ENCODE measurements around the gene CDC20.

CDC20 gene

DNA sequence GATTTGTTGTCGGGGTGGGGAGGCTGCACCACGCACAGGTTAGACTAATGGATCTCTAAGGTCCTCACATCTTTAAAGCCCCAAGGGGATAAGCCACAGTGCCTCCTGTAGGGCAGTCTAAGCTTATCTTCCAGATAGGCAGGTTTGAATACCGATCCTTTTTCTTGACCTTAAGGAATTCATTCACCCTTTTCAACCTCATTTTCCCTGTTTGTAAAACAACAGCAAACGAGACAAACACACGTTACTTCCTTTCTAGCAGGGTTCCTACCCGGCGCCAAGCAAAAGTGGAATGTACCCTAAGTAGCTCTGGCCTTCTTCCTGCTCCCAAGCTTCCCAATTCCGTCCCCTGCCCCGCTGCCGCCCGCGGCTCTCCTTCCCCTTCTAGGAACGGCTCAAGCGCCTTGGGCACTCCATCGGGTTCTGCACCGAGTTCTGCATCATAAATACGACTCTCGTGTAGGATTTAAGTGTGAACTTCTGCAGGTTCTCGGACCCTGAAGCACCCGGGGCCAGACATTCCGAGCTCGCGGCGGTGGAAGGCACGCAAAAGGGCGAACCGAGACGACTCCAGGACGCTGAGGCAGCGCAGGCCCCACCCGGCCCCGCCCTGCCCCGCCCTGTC, 548 bp upstream of the CDC20 start:
- no peaks in the 10 kb centered on the region for H4K20me1 ChIP-seq (ENCODE audit: insufficient read depth, low read length)
- H3K27ac ChIP-seq (ENCODE audit: low read depth, low read length, poor library complexity, severe bottlenecking): peak overlapping the region; percentile 31
- H3K79me2 ChIP-seq (ENCODE audit: insufficient read depth, low read length): peaks cover 9% of the 10 kb centered on the region
- peak overlapping the region; percentile 88 for H3K9ac ChIP-seq (ENCODE audit: low read length)
- H3K4me1 ChIP-seq (ENCODE audit: insufficient read depth, low read length, severe bottlenecking): peaks cover 31% of the 10 kb centered on the region
- peak overlapping the region; percentile 85 for H3K4me2 ChIP-seq (ENCODE audit: low read length)
- H3K27me3 ChIP-seq (ENCODE audit: insufficient read depth, low read length): no peaks in the 10 kb centered on the region
- peaks cover 43% of the 10 kb centered on the region for H3K36me3 ChIP-seq (ENCODE audit: insufficient read depth, low read length)
- H2AFZ ChIP-seq (ENCODE audit: low read length): no peak overlapping the region
- peak overlapping the region; percentile 84 for H3K4me3 ChIP-seq (ENCODE audit: low read depth, low read length, poor library complexity, severe bottlenecking)
- TF ChIP-seq, protein P1, sequence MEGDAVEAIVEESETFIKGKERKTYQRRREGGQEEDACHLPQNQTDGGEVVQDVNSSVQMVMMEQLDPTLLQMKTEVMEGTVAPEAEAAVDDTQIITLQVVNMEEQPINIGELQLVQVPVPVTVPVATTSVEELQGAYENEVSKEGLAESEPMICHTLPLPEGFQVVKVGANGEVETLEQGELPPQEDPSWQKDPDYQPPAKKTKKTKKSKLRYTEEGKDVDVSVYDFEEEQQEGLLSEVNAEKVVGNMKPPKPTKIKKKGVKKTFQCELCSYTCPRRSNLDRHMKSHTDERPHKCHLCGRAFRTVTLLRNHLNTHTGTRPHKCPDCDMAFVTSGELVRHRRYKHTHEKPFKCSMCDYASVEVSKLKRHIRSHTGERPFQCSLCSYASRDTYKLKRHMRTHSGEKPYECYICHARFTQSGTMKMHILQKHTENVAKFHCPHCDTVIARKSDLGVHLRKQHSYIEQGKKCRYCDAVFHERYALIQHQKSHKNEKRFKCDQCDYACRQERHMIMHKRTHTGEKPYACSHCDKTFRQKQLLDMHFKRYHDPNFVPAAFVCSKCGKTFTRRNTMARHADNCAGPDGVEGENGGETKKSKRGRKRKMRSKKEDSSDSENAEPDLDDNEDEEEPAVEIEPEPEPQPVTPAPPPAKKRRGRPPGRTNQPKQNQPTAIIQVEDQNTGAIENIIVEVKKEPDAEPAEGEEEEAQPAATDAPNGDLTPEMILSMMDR (IDR thresholded peaks at IDR 0.05; ENCODE audit: low read length): peak; percentile 37; the same call in 1 of the 2 replicates
- no peak for TF ChIP-seq EZH2 (IDR thresholded peaks at IDR 0.05; ENCODE audit: borderline replicate concordance, low read length)
- H3K9me3 ChIP-seq (ENCODE audit: low read length): no peaks in the 10 kb centered on the region
- H3F3A ChIP-seq (ENCODE audit: insufficient read depth, low read length): peaks cover 4% of the 10 kb centered on the region; the same call in 1 of the 2 replicates
- no peaks in the 10 kb centered on the region for H3K9me2 ChIP-seq (ENCODE audit: low read depth, low read length)

DNA sequence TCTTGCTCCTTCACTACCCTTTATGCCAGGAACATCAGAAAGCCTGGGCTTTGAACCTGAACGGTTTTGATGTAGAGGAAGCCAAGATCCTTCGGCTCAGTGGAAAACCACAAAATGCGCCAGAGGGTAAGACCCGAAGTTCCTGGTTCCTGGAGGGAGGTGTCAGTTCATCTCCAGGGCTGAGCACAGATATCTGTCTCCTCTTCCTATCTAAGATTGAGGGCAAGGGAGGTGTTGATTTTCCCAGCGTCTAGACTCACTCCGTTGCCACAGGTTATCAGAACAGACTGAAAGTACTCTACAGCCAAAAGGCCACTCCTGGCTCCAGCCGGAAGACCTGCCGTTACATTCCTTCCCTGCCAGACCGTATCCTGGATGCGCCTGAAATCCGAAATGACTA, 915 bp downstream of the CDC20 start:
- H4K20me1 ChIP-seq (ENCODE audit: insufficient read depth, low read length): no peaks in the 10 kb centered on the region
- TF ChIP-seq, protein P1 (IDR thresholded peaks at IDR 0.05; ENCODE audit: low read length): no peak
- TF ChIP-seq EZH2 (IDR thresholded peaks at IDR 0.05; ENCODE audit: borderline replicate concordance, low read length): no peak
- no peaks in the 10 kb centered on the region for H3K9me3 ChIP-seq (ENCODE audit: low read length)
- H2AFZ ChIP-seq (ENCODE audit: low read length): no peak overlapping the region
- H3K27ac ChIP-seq (ENCODE audit: low read depth, low read length, poor library complexity, severe bottlenecking): peak overlapping the region; percentile 71
- peaks cover 31% of the 10 kb centered on the region for H3K4me1 ChIP-seq (ENCODE audit: insufficient read depth, low read length, severe bottlenecking)
- no peaks in the 10 kb centered on the region for H3K27me3 ChIP-seq (ENCODE audit: insufficient read depth, low read length)
- H3F3A ChIP-seq (ENCODE audit: insufficient read depth, low read length): peaks cover 4% of the 10 kb centered on the region; the same call in 1 of the 2 replicates
- H3K79me2 ChIP-seq (ENCODE audit: insufficient read depth, low read length): peaks cover 9% of the 10 kb centered on the region
- H3K9ac ChIP-seq (ENCODE audit: low read length): peak overlapping the region; percentile 90
- peak overlapping the region; percentile 91 for H3K4me2 ChIP-seq (ENCODE audit: low read length)
- H3K4me3 ChIP-seq (ENCODE audit: low read depth, low read length, poor library complexity, severe bottlenecking): peak overlapping the region; percentile 84
- peaks cover 57% of the 10 kb centered on the region for H3K36me3 ChIP-seq (ENCODE audit: insufficient read depth, low read length)
- H3K9me2 ChIP-seq (ENCODE audit: low read depth, low read length): no peaks in the 10 kb centered on the region

DNA sequence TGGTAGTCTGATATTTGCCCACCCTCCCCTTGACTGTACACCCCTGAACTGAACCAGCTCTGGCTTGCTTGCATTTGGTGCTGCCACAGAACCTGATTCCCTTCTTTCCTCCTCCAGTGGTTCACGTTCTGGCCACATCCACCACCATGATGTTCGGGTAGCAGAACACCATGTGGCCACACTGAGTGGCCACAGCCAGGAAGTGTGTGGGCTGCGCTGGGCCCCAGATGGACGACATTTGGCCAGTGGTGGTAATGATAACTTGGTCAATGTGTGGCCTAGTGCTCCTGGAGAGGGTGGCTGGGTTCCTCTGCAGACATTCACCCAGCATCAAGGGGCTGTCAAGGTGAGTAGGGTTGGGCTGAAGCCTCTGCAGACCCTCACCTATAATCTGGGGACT, 1.8 kb downstream of the CDC20 start:
- Histone ChIP-seq H3K27me3 (ENCODE audit: insufficient read depth, low read length) (no peaks in the 10 kb centered on the region), H3F3A (ENCODE audit: insufficient read depth, low read length) (peaks cover 4% of the 10 kb centered on the region; the same call in 1 of the 2 replicates), H3K9me2 (ENCODE audit: low read depth, low read length) (no peaks in the 10 kb centered on the region), H4K20me1 (ENCODE audit: insufficient read depth, low read length) (no peaks in the 10 kb centered on the region), H3K9ac (ENCODE audit: low read length) (peak overlapping the region; percentile 90; the same call in 1 of the 2 replicates), H3K9me3 (ENCODE audit: low read length) (no peaks in the 10 kb centered on the region), H3K36me3 (ENCODE audit: insufficient read depth, low read length) (peaks cover 66% of the 10 kb centered on the region), H3K79me2 (ENCODE audit: insufficient read depth, low read length) (peaks cover 9% of the 10 kb centered on the region), H3K4me3 (ENCODE audit: low read depth, low read length, poor library complexity, severe bottlenecking) (peak overlapping the region; percentile 84), H3K4me1 (ENCODE audit: insufficient read depth, low read length, severe bottlenecking) (peaks cover 32% of the 10 kb centered on the region), H2AFZ (ENCODE audit: low read length) (no peak overlapping the region), H3K27ac (ENCODE audit: low read depth, low read length, poor library complexity, severe bottlenecking) (peak overlapping the region; percentile 71), H3K4me2 (ENCODE audit: low read length) (peak overlapping the region; percentile 91)
- TF ChIP-seq, protein P1 (IDR thresholded peaks at IDR 0.05; ENCODE audit: low read length): no peak
- no peak for TF ChIP-seq EZH2 (IDR thresholded peaks at IDR 0.05; ENCODE audit: borderline replicate concordance, low read length)

All from OCI-LY1 (cell line).